Keratinocyte (primary cell): ENCODE results near the gene MMEL1.

Experiments used
- CTCF ChIP-seq, 3 experiments: IDR thresholded peaks in 1 of 3; conservative IDR thresholded peaks in 1 of 3; optimal IDR thresholded peaks in 1 of 3; 2 replicates in 2 of 3; 3 replicates in 1 of 3; pipeline versions ENCODE3 to v1.5.1; 2011; ENCODE audit warnings: low read length in 3 of 3, mild to moderate bottlenecking in 3 of 3, moderate library complexity in 2 of 3, control low read depth in 1 of 3, inconsistent platforms in 1 of 3; ENCODE audit not compliant: insufficient read depth in 2 of 3; ENCODE audit errors: extremely low read depth in 1 of 3
- EZH2 ChIP-seq: IDR thresholded peaks from one replicate; pipeline ENCODE4 v1.6.1; 2012; ENCODE audit warnings: inconsistent platforms, mild to moderate bottlenecking, low read length, moderate library complexity

- TF ChIP-seq CTCF (optimal IDR thresholded peaks at IDR 0.05 in 1 of 3, IDR thresholded peaks at IDR 0.05 in 1 of 3, conservative IDR thresholded peaks at IDR 0.05 in 1 of 3; ENCODE audit: extremely low read depth in 1 of 3, insufficient read depth in 2 of 3, low read length in 3 of 3) (no peak), EZH2 (no peak)
Measured at GRCh38 chr1:2642131-2642559, 9.3 kb upstream of the MMEL1 start.
